Right atrium auricular region (tissue), 2 donors: ENCODE results near the gene CAPZB. TPM values are rescaled to one million over a fixed set of nuclear protein-coding genes. Genes with fewer than 3 reads are reported as not detected.

Experiments
- DNase-seq: peaks from one replicate; pipeline ENCODE4 v3.0.0-alpha.2; 2019; ENCODE audit warnings: low spot score
- H3K27ac ChIP-seq, 2 donors: fragments of 200-600 bp; sonication (generic); 1 replicate in 1 of 2; 2 replicates in 1 of 2; pipeline ENCODE4 v1.5.1; 2016 to 2019
- H3K27me3 ChIP-seq, 2 donors: fragments of 200-600 bp; sonication (generic); one replicate each; pipeline versions ENCODE4 v1.5.1 to v1.6.0; 2017 to 2019
- H3K36me3 ChIP-seq: fragments of 200-600 bp; sonication (generic); one replicate; pipeline ENCODE4 v1.5.1; 2016
- H3K4me1 ChIP-seq, 2 donors: fragments of 200-600 bp; sonication (generic); one replicate each; pipeline versions ENCODE4 v1.5.1 to v1.6.0; 2017 to 2019
- H3K4me3 ChIP-seq, 2 donors: fragments of 200-600 bp; sonication (generic); 1 replicate in 1 of 2; 2 replicates in 1 of 2; pipeline ENCODE4 v1.5.1; 2017 to 2019; ENCODE audit warnings: mild to moderate bottlenecking in 1 of 2, moderate library complexity in 1 of 2
- H3K9me3 ChIP-seq, 2 donors: fragments of 200-600 bp; sonication (generic); one replicate each; pipeline ENCODE4 v1.5.1; 2019
- CTCF ChIP-seq, 2 donors: fragments of 200-600 bp; sonication (generic); IDR thresholded peaks; one replicate each; pipeline ENCODE4 v1.5.1; 2019; ENCODE audit warnings: antibody characterized with exemption in 2 of 2
- total RNA-seq, 2 donors: library from RNA; depleted of rRNA; stranded (reverse); fragments of >200 nt; gene quantifications; one replicate each; pipeline ENCODE4 v1.1.0, GENCODE V29; 2016

CAPZB gene
- total RNA-seq, 2 donors from 2014 or later = 87.8 to 122 TPM

- TF ChIP-seq CTCF (IDR thresholded peaks at IDR 0.05) = no peak
- Histone ChIP-seq H3K27ac (no peak overlapping the region), H3K36me3 (no peaks in the 10 kb centered on the region), H3K27me3 (no peaks in the 10 kb centered on the region), H3K9me3 (no peaks in the 10 kb centered on the region), H3K4me1 (peaks cover 0 to 79% of the 10 kb centered on the region in 2 donors), H3K4me3 (no peak overlapping the region)
- DNase-seq = no peak
Measured at GRCh38 chr1:19461220-19461554, 24.2 kb downstream of the CAPZB start.

- DNase-seq = no peak
- TF ChIP-seq CTCF (IDR thresholded peaks at IDR 0.05) = no peak
- Histone ChIP-seq H3K4me3 (no peak overlapping the region), H3K27ac (no peak overlapping the region), H3K4me1 (peaks cover 0 to 79% of the 10 kb centered on the region in 2 donors), H3K27me3 (no peaks in the 10 kb centered on the region), H3K36me3 (no peaks in the 10 kb centered on the region), H3K9me3 (no peaks in the 10 kb centered on the region)
Measured at GRCh38 chr1:19460535-19461219, 24.7 kb downstream of the CAPZB start.

- Histone ChIP-seq H3K4me3 (no peak overlapping the region), H3K27ac (peak overlapping the region; percentile 7 to 62), H3K4me1 (peaks cover 0 to 86% of the 10 kb centered on the region in 2 donors), H3K9me3 (no peaks in the 10 kb centered on the region), H3K36me3 (no peaks in the 10 kb centered on the region), H3K27me3 (no peaks in the 10 kb centered on the region)
- no peak for DNase-seq
- TF ChIP-seq CTCF (IDR thresholded peaks at IDR 0.05) = no peak
Measured at GRCh38 chr1:19458815-19459417, 26.4 kb downstream of the CAPZB start.

GRCh38 chr1:19457607-19458006 lies 27.7 kb downstream of the CAPZB start:
- no peak for TF ChIP-seq CTCF (IDR thresholded peaks at IDR 0.05)
- Histone ChIP-seq H3K36me3 (no peaks in the 10 kb centered on the region), H3K4me1 (peaks cover 0 to 87% of the 10 kb centered on the region in 2 donors), H3K4me3 (no peak overlapping the region), H3K27me3 (no peaks in the 10 kb centered on the region), H3K27ac (peak overlapping the region; percentile 41 to 46), H3K9me3 (no peaks in the 10 kb centered on the region)
- no peak for DNase-seq

- Histone ChIP-seq H3K4me1 (peaks cover 0 to 90% of the 10 kb centered on the region in 2 donors), H3K36me3 (no peaks in the 10 kb centered on the region), H3K4me3 (no peak overlapping the region), H3K9me3 (no peaks in the 10 kb centered on the region), H3K27me3 (no peaks in the 10 kb centered on the region), H3K27ac (peak overlapping the region; percentile 41 to 46)
- no peak for DNase-seq
- TF ChIP-seq CTCF (IDR thresholded peaks at IDR 0.05) = no peak
Measured at GRCh38 chr1:19456968-19457441, 28.3 kb downstream of the CAPZB start.
